Loucy (cell line): Measurements from ENCODE around the gene CEP85L.

Source experiments
- EZH2phosphoT487 ChIP-seq: fragments of 200-600 bp; IDR thresholded peaks from 2 replicates; pipeline ENCODE4 v1.6.1; 2018; ENCODE audit warnings: antibody characterized with exemption, mild to moderate bottlenecking, moderate library complexity, borderline replicate concordance
- TF ChIP-seq, protein P1 (sequence below): fragments of 200-600 bp; sonication (generic); conservative IDR thresholded peaks from 2 replicates; pipeline ENCODE4 v1.5.1; 2014; ENCODE audit warnings: mild to moderate bottlenecking, antibody characterized with exemption, low read length

DNA sequence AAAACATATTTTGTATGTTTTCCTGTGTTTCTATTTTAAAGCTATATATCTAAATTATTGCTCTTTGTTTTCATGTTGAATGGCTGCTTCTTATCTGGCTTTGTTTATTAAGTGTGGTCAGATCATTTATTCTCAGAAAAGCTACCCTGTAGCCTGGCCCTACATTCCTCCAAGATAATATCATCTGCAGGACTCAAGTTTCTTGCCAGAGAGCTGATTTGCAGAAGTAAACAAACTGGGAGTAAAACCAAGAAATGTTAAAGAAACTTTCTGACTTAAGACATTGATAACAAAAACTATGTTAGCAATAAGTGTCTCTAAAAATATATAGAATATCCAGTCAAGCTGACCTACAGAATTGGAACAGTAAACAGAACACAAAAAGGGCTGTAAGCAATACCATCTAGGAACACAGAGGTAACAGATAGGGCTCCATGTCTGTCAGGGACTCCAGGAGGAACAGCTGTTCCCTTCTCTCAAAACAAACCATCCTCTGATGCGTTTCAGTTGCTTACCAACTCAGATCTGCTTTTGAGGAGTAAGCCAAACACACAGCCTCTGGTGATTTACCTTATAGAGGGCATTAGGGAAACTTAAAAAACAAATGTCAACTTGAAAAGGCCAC, 17.5 kb upstream of the CEP85L start:
- TF ChIP-seq, protein P1, sequence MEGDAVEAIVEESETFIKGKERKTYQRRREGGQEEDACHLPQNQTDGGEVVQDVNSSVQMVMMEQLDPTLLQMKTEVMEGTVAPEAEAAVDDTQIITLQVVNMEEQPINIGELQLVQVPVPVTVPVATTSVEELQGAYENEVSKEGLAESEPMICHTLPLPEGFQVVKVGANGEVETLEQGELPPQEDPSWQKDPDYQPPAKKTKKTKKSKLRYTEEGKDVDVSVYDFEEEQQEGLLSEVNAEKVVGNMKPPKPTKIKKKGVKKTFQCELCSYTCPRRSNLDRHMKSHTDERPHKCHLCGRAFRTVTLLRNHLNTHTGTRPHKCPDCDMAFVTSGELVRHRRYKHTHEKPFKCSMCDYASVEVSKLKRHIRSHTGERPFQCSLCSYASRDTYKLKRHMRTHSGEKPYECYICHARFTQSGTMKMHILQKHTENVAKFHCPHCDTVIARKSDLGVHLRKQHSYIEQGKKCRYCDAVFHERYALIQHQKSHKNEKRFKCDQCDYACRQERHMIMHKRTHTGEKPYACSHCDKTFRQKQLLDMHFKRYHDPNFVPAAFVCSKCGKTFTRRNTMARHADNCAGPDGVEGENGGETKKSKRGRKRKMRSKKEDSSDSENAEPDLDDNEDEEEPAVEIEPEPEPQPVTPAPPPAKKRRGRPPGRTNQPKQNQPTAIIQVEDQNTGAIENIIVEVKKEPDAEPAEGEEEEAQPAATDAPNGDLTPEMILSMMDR, result no peak
- no peak for TF ChIP-seq EZH2phosphoT487
